A549 (cell line): ENCODE data around the gene SASH1. TPM values are rescaled to one million over a fixed set of nuclear protein-coding genes. Genes with fewer than 3 reads are reported as not detected.

Experiments
- CEBPB ChIP-seq, 2 experiments: fragments of >200 bp in 1 of 2; sonication (Bioruptor Twin) in 1 of 2; formaldehyde crosslinking in 1 of 2; IDR thresholded peaks; 2 replicates each; pipeline ENCODE4 v1.6.1; 2012 to 2016
- CHD2 ChIP-seq: fragments of 150-350 bp; IDR thresholded peaks from 2 replicates; pipeline ENCODE4 v1.6.1; 2014; ENCODE audit warnings: low read length; ENCODE audit not compliant: partially characterized antibody
- CHD4 ChIP-seq: fragments of 200-600 bp; sonication (generic); IDR thresholded peaks from 2 replicates; pipeline ENCODE4 v1.6.1; 2016; ENCODE audit warnings: antibody characterized with exemption, mild to moderate bottlenecking, borderline replicate concordance
- EHF ChIP-seq: fragments of 250-450 bp; sonication (Bioruptor Pico); IDR thresholded peaks from 2 replicates; pipeline ENCODE4 v1.5.0; 2020; ENCODE audit warnings: mild to moderate bottlenecking
- EP300 ChIP-seq, 2 experiments: fragments of >200 bp; sonication (Bioruptor Twin); formaldehyde crosslinking; IDR thresholded peaks; 2 replicates in 1 of 2; 3 replicates in 1 of 2; pipeline ENCODE4 v1.6.1; 2016 to 2017
- ESRRA ChIP-seq: fragments of 150-350 bp; IDR thresholded peaks from 2 replicates; pipeline ENCODE4 v1.6.1; 2014; ENCODE audit warnings: mild to moderate bottlenecking, low read length, borderline replicate concordance
- FOSL2 ChIP-seq, 2 experiments: fragments of 450-650 bp in 1 of 2; fragments of >200 bp in 1 of 2; sonication (Bioruptor Twin) in 1 of 2; formaldehyde crosslinking; IDR thresholded peaks; 2 replicates each; pipeline versions ENCODE4 v1.5.0 to v1.6.1; 2016 to 2020; ENCODE audit warnings: mild to moderate bottlenecking in 1 of 2, moderate library complexity in 1 of 2
- FOXS1 ChIP-seq: fragments of 250-450 bp; sonication (Bioruptor Pico); IDR thresholded peaks from 2 replicates; pipeline ENCODE4 v1.5.0; 2020; ENCODE audit warnings: mild to moderate bottlenecking, moderate library complexity
- GATA3 ChIP-seq: IDR thresholded peaks from 2 replicates; pipeline ENCODE4 v1.6.1; 2012; ENCODE audit warnings: borderline replicate concordance
- HEYL ChIP-seq: fragments of 250-450 bp; sonication (Bioruptor Pico); IDR thresholded peaks from 2 replicates; pipeline ENCODE4 v1.8.0; 2021; ENCODE audit warnings: mild to moderate bottlenecking, moderate library complexity
- HOXA7 ChIP-seq: fragments of 250-450 bp; sonication (Bioruptor Pico); IDR thresholded peaks from 2 replicates; pipeline ENCODE4 v1.5.0; 2020; ENCODE audit warnings: mild to moderate bottlenecking, moderate library complexity
- HOXB13 ChIP-seq: fragments of 250-450 bp; sonication (Bioruptor Pico); IDR thresholded peaks from 2 replicates; pipeline ENCODE4 v1.5.0; 2020; ENCODE audit warnings: low read depth, mild to moderate bottlenecking, moderate library complexity
- JUN ChIP-seq, 2 experiments: fragments of >200 bp; sonication (Bioruptor Twin); formaldehyde crosslinking; IDR thresholded peaks; 2 replicates in 1 of 2; 3 replicates in 1 of 2; pipeline ENCODE4 v1.6.1; 2016 to 2017
- JUNB ChIP-seq: fragments of >200 bp; sonication (Bioruptor Twin); formaldehyde crosslinking; IDR thresholded peaks from 2 replicates; pipeline ENCODE4 v1.6.1; 2016
- KDM1A ChIP-seq: fragments of 200-600 bp; sonication (generic); IDR thresholded peaks from 2 replicates; pipeline ENCODE4 v1.6.1; 2016; ENCODE audit warnings: low read depth, mild to moderate bottlenecking
- KDM5A ChIP-seq: fragments of 200-600 bp; sonication (generic); IDR thresholded peaks from 2 replicates; pipeline ENCODE4 v1.6.1; 2016; ENCODE audit warnings: antibody characterized with exemption, mild to moderate bottlenecking
- MYC ChIP-seq: IDR thresholded peaks from 2 replicates; pipeline ENCODE4 v1.6.1; 2012; ENCODE audit warnings: mild to moderate bottlenecking, inconsistent platforms, low read length, improper control_type of control experiment, borderline replicate concordance
- NPAS2 ChIP-seq: fragments of 250-450 bp; sonication (Bioruptor Pico); IDR thresholded peaks from 2 replicates; pipeline ENCODE4 v1.8.0; 2022; ENCODE audit warnings: mild to moderate bottlenecking, moderate library complexity, borderline replicate concordance
- NR3C1 ChIP-seq: fragments of >200 bp; sonication (Bioruptor Twin); formaldehyde crosslinking; IDR thresholded peaks from 3 replicates; pipeline ENCODE4 v1.6.1; 2017
- PHF8 ChIP-seq: fragments of 200-600 bp; sonication (generic); IDR thresholded peaks from 2 replicates; pipeline ENCODE4 v1.6.1; 2016; ENCODE audit warnings: low read depth, mild to moderate bottlenecking, antibody characterized with exemption, moderate library complexity, borderline replicate concordance
- POLR2AphosphoS2 ChIP-seq: conservative IDR thresholded peaks from 2 replicates; pipeline ENCODE4 v1.6.1; 2012; ENCODE audit warnings: low read length, improper control_type of control experiment, inconsistent platforms
- RFX5 ChIP-seq: fragments of 450-650 bp; IDR thresholded peaks from 2 replicates; pipeline ENCODE4 v1.7.1; 2014; ENCODE audit warnings: antibody characterized with exemption, mild to moderate bottlenecking, moderate library complexity
- SMC3 ChIP-seq: fragments of >200 bp; sonication (Bioruptor Twin); formaldehyde crosslinking; IDR thresholded peaks from 3 replicates; pipeline ENCODE4 v1.6.1; 2018; ENCODE audit warnings: inconsistent platforms
- TP53 ChIP-seq: fragments of 250-450 bp; sonication (Bioruptor Pico); IDR thresholded peaks from 2 replicates; pipeline ENCODE4 v1.5.0; 2021; ENCODE audit warnings: mild to moderate bottlenecking, moderate library complexity
- ZFP36 ChIP-seq: fragments of 450-650 bp; IDR thresholded peaks from 2 replicates; pipeline ENCODE4 v1.6.1; 2014; ENCODE audit warnings: borderline replicate concordance; ENCODE audit not compliant: partially characterized antibody
- ZNF302 ChIP-seq: fragments of 250-450 bp; sonication (Bioruptor Pico); IDR thresholded peaks from 2 replicates; pipeline ENCODE4 v1.9.0; 2021; ENCODE audit warnings: inconsistent platforms, mild to moderate bottlenecking, moderate library complexity
- ZSCAN20 ChIP-seq: fragments of 250-450 bp; sonication (Bioruptor Pico); IDR thresholded peaks from 2 replicates; pipeline ENCODE4 v1.8.0; 2022; ENCODE audit warnings: mild to moderate bottlenecking, moderate library complexity
- polyA plus RNA-seq, 4 experiments: library from polyadenylated mRNA; depleted of rRNA in 3 of 4; stranded (reverse); fragments of >200 nt; fragmentation: RNase III in 1 of 4; extraction: RNeasy Plus Mini Kit Qiagen cat#74134 plus additional on column Dnase treatment in 1 of 4; gene quantifications; 2 replicates in 3 of 4; 3 replicates in 1 of 4; pipeline ENCODE4 v1.2.3, GENCODE V29; 2011 to 2017
- TF ChIP-seq, protein P1 (sequence below): IDR thresholded peaks from 2 replicates; pipeline ENCODE4 v1.6.1; 2012
- TF ChIP-seq, protein P2 (sequence below): fragments of 450-650 bp; IDR thresholded peaks from 2 replicates; pipeline ENCODE4 v1.6.1; 2014; ENCODE audit warnings: antibody characterized with exemption
- TF ChIP-seq, protein P3 (sequence below): fragments of 200-600 bp; sonication (generic); IDR thresholded peaks from 2 replicates; pipeline ENCODE4 v1.6.1; 2016; ENCODE audit warnings: antibody characterized with exemption, mild to moderate bottlenecking, moderate library complexity
- TF ChIP-seq, protein P4 (sequence below): fragments of >200 bp; sonication (Bioruptor Twin); formaldehyde crosslinking; IDR thresholded peaks from 3 replicates; pipeline ENCODE4 v1.6.1; 2016
- TF ChIP-seq, protein P5 (sequence below): fragments of 150-350 bp; IDR thresholded peaks from 2 replicates; pipeline ENCODE4 v1.6.1; 2014; ENCODE audit warnings: low read depth, mild to moderate bottlenecking, low read length
- TF ChIP-seq, protein P6 (sequence below): IDR thresholded peaks from 2 replicates; pipeline ENCODE4 v1.6.1; 2012; ENCODE audit warnings: low read depth, borderline replicate concordance
- TF ChIP-seq, protein P7 (sequence below): fragments of 250-450 bp; sonication (Bioruptor Pico); IDR thresholded peaks from 2 replicates; pipeline ENCODE4 v1.5.0; 2020; ENCODE audit warnings: low read depth, mild to moderate bottlenecking, moderate library complexity

Gene SASH1
- polyA plus RNA-seq, 2 of the 4 experiments (the other 2 are of a cell fraction): 2.5 to 3.0 TPM

DNA sequence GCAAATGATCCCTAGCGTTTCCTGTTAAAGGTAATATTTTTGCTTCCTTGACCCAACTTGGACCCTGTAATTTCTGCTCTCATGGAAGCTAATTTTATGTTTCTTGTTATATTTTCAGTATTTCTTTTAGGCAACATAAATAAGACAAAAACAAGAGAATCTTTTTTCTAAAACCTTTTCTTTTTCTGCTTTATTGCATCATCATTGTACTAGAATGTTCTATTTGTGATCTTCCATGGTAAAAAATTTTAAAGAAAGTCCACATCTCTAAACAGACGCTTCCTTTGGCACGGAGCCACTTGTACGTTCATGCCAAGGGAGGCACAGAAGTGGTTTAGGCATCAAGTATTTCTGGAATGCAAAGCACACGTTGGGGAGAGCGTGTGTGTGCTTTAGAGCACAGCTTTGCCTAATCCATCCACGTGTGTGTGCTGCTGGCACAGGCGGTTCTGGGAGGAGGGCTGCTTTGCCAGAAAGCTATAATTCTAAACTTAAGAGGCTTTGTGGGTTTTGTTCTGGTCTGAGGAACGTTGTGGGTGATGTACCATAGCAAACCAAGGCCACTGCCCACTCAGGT lies 98.3 kb downstream of the SASH1 start (continued):
- TF ChIP-seq NPAS2 (CRISPR knock-in tag) (peak; percentile 40; the same call in 1 of the 2 replicates), ZNF302 (CRISPR knock-in tag) (no peak), CHD4 (no peak), MYC (no peak), POLR2AphosphoS2 (no peak), JUNB (no peak), NR3C1 (no peak), EHF (CRISPR knock-in tag) (no peak), TP53 (no peak), GATA3 (peak; percentile 27; the same call in 1 of the 2 replicates), RFX5 (no peak), ZFP36 (no peak), FOXS1 (CRISPR knock-in tag) (no peak), CHD2 (no peak), CEBPB (IDR thresholded peaks at IDR 0.05) (peak in 1 of 2 experiments; percentile 39; a peak in 1 of 4 replicates), HEYL (CRISPR knock-in tag) (no peak), PHF8 (no peak), ESRRA (no peak), HOXA7 (no peak), ZSCAN20 (no peak), HOXB13 (CRISPR knock-in tag) (0 out of 2 replicates have a peak, but pooled peaks have one; percentile 19), KDM1A (no peak), EP300 (IDR thresholded peaks at IDR 0.05) (0 out of 5 replicates have a peak, but pooled peaks of 1 of the 2 experiments have one; percentile 19), JUN (IDR thresholded peaks at IDR 0.05) (no peak; a peak in 1 of 5 replicates), SMC3 (no peak), FOSL2 (IDR thresholded peaks at IDR 0.05) (no peak), FOSL2 (CRISPR knock-in tag; IDR thresholded peaks at IDR 0.05) (no peak), KDM5A (no peak)
- TF ChIP-seq, protein P1, sequence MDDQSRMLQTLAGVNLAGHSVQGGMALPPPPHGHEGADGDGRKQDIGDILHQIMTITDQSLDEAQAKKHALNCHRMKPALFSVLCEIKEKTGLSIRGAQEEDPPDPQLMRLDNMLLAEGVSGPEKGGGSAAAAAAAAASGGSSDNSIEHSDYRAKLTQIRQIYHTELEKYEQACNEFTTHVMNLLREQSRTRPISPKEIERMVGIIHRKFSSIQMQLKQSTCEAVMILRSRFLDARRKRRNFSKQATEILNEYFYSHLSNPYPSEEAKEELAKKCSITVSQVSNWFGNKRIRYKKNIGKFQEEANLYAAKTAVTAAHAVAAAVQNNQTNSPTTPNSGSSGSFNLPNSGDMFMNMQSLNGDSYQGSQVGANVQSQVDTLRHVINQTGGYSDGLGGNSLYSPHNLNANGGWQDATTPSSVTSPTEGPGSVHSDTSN: no peak
- TF ChIP-seq, protein P2, sequence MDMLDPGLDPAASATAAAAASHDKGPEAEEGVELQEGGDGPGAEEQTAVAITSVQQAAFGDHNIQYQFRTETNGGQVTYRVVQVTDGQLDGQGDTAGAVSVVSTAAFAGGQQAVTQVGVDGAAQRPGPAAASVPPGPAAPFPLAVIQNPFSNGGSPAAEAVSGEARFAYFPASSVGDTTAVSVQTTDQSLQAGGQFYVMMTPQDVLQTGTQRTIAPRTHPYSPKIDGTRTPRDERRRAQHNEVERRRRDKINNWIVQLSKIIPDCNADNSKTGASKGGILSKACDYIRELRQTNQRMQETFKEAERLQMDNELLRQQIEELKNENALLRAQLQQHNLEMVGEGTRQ: no peak
- TF ChIP-seq, protein P3, sequence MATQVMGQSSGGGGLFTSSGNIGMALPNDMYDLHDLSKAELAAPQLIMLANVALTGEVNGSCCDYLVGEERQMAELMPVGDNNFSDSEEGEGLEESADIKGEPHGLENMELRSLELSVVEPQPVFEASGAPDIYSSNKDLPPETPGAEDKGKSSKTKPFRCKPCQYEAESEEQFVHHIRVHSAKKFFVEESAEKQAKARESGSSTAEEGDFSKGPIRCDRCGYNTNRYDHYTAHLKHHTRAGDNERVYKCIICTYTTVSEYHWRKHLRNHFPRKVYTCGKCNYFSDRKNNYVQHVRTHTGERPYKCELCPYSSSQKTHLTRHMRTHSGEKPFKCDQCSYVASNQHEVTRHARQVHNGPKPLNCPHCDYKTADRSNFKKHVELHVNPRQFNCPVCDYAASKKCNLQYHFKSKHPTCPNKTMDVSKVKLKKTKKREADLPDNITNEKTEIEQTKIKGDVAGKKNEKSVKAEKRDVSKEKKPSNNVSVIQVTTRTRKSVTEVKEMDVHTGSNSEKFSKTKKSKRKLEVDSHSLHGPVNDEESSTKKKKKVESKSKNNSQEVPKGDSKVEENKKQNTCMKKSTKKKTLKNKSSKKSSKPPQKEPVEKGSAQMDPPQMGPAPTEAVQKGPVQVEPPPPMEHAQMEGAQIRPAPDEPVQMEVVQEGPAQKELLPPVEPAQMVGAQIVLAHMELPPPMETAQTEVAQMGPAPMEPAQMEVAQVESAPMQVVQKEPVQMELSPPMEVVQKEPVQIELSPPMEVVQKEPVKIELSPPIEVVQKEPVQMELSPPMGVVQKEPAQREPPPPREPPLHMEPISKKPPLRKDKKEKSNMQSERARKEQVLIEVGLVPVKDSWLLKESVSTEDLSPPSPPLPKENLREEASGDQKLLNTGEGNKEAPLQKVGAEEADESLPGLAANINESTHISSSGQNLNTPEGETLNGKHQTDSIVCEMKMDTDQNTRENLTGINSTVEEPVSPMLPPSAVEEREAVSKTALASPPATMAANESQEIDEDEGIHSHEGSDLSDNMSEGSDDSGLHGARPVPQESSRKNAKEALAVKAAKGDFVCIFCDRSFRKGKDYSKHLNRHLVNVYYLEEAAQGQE: no peak
- TF ChIP-seq, protein P4, sequence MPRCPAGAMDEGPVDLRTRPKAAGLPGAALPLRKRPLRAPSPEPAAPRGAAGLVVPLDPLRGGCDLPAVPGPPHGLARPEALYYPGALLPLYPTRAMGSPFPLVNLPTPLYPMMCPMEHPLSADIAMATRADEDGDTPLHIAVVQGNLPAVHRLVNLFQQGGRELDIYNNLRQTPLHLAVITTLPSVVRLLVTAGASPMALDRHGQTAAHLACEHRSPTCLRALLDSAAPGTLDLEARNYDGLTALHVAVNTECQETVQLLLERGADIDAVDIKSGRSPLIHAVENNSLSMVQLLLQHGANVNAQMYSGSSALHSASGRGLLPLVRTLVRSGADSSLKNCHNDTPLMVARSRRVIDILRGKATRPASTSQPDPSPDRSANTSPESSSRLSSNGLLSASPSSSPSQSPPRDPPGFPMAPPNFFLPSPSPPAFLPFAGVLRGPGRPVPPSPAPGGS: no peak
- TF ChIP-seq, protein P5, sequence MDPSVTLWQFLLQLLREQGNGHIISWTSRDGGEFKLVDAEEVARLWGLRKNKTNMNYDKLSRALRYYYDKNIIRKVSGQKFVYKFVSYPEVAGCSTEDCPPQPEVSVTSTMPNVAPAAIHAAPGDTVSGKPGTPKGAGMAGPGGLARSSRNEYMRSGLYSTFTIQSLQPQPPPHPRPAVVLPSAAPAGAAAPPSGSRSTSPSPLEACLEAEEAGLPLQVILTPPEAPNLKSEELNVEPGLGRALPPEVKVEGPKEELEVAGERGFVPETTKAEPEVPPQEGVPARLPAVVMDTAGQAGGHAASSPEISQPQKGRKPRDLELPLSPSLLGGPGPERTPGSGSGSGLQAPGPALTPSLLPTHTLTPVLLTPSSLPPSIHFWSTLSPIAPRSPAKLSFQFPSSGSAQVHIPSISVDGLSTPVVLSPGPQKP: no peak
- TF ChIP-seq, protein P6, sequence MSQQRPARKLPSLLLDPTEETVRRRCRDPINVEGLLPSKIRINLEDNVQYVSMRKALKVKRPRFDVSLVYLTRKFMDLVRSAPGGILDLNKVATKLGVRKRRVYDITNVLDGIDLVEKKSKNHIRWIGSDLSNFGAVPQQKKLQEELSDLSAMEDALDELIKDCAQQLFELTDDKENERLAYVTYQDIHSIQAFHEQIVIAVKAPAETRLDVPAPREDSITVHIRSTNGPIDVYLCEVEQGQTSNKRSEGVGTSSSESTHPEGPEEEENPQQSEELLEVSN: peak; percentile 39; the same call in 1 of the 2 replicates
- TF ChIP-seq, protein P7, sequence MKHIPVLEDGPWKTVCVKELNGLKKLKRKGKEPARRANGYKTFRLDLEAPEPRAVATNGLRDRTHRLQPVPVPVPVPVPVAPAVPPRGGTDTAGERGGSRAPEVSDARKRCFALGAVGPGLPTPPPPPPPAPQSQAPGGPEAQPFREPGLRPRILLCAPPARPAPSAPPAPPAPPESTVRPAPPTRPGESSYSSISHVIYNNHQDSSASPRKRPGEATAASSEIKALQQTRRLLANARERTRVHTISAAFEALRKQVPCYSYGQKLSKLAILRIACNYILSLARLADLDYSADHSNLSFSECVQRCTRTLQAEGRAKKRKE (CRISPR knock-in tag): no peak
